Mesendoderm (in vitro differentiated cells): ENCODE data around the gene LRRIQ4.
A peak's percentile ranks its signal among the peaks of the same experiment; 100 is the strongest.

Source experiments
- DNase-seq: peaks from one replicate; pipeline ENCODE4 v3.0.0; 2013
- H2AK5ac ChIP-seq: 2 replicates; pipeline ENCODE4 v1.6.1; 2013; ENCODE audit warnings: low read length, inconsistent platforms
- H2BK120ac ChIP-seq: 2 replicates; pipeline ENCODE4 v1.6.1; 2013; ENCODE audit warnings: low read depth, mild to moderate bottlenecking, low read length, moderate library complexity, mixed read lengths
- H2BK15ac ChIP-seq: replicated peaks from 2 replicates; pipeline ENCODE4 v1.6.1; 2013; ENCODE audit warnings: low read depth, mild to moderate bottlenecking, moderate library complexity
- H2BK5ac ChIP-seq: 2 replicates; pipeline ENCODE4 v1.6.1; 2013; ENCODE audit warnings: low read length, inconsistent platforms
- H3K18ac ChIP-seq: 2 replicates; pipeline ENCODE4 v1.6.1; 2013; ENCODE audit warnings: mild to moderate bottlenecking, low read length, mixed read lengths
- H3K23ac ChIP-seq: one replicate; pipeline ENCODE4 v1.6.1; 2013; ENCODE audit warnings: low read length
- H3K27ac ChIP-seq: 2 replicates; pipeline ENCODE4 v1.5.1; 2013; ENCODE audit warnings: low read depth, mild to moderate bottlenecking, inconsistent platforms, low read length, moderate library complexity
- H3K27me3 ChIP-seq: 2 replicates; pipeline ENCODE4 v1.6.1; 2013; ENCODE audit warnings: low read length, control low read depth, mild to moderate bottlenecking, inconsistent platforms; ENCODE audit not compliant: insufficient read depth, poor library complexity
- H3K36me3 ChIP-seq: 2 replicates; pipeline ENCODE4 v1.6.1; 2013; ENCODE audit warnings: low read length, inconsistent platforms; ENCODE audit not compliant: control insufficient read depth, insufficient read depth
- H3K4ac ChIP-seq: one replicate; pipeline ENCODE4 v1.6.1; 2013; ENCODE audit warnings: low read depth, mild to moderate bottlenecking, low read length, moderate library complexity
- H3K4me1 ChIP-seq: 2 replicates; pipeline ENCODE4 v1.6.1; 2013; ENCODE audit warnings: low read depth, low read length, inconsistent platforms; ENCODE audit not compliant: control insufficient read depth
- H3K4me2 ChIP-seq: 2 replicates; pipeline ENCODE4 v1.6.1; 2013; ENCODE audit warnings: low read length
- H3K4me3 ChIP-seq: 2 replicates; pipeline ENCODE4 v1.5.1; 2013; ENCODE audit warnings: mild to moderate bottlenecking, low read length
- H3K56ac ChIP-seq: one replicate; pipeline ENCODE4 v1.6.1; 2013; ENCODE audit warnings: low read length
- H3K79me1 ChIP-seq: 2 replicates; pipeline ENCODE4 v1.6.1; 2013; ENCODE audit warnings: low read length, inconsistent platforms
- H3K79me2 ChIP-seq: 2 replicates; pipeline ENCODE4 v1.6.1; 2013; ENCODE audit warnings: mild to moderate bottlenecking, low read length; ENCODE audit not compliant: control insufficient read depth, insufficient read depth
- H3K9ac ChIP-seq: 2 replicates; pipeline ENCODE4 v1.6.1; 2013; ENCODE audit warnings: low read length, inconsistent platforms
- H4K5ac ChIP-seq: one replicate; pipeline ENCODE4 v1.6.1; 2013; ENCODE audit warnings: low read length
- H4K8ac ChIP-seq: one replicate; pipeline ENCODE4 v1.6.1; 2013; ENCODE audit warnings: low read depth, mild to moderate bottlenecking, control low read depth, low read length, moderate library complexity
- WGBS: extraction: QIAGEN DNeasy Blood & Tissue Kit; methylation state at CpG from one replicate; pipeline ENCODE4 v1.1.7; 2013; ENCODE audit warnings: low lambda C conversion rate, missing lambda C conversion rate; ENCODE audit not compliant: insufficient coverage; ENCODE audit errors: extremely low coverage; 5-methylcytosine and 5-hydroxymethylcytosine counted together

The LRRIQ4 gene

GRCh38 chr3:169813278-169813677 is 608 bp downstream of the LRRIQ4 start:
- no peak overlapping the region for H2BK5ac ChIP-seq
- no peak overlapping the region for H3K18ac ChIP-seq
- H4K8ac ChIP-seq, result no peak overlapping the region
- H3K36me3 ChIP-seq, result no peaks in the 10 kb centered on the region
- H4K5ac ChIP-seq, result no peak overlapping the region
- no CpG with 5 or more reads among the region's 8 CpGs for WGBS
- no peak overlapping the region for H3K4ac ChIP-seq
- H3K4me3 ChIP-seq, result no peak overlapping the region
- H3K9ac ChIP-seq, result peak overlapping the region; percentile 40
- no peak overlapping the region for H3K4me2 ChIP-seq
- DNase-seq, result no peak
- no peaks in the 10 kb centered on the region for H3K27me3 ChIP-seq
- H3K4me1 ChIP-seq, result no peaks in the 10 kb centered on the region
- no peak overlapping the region for H2BK120ac ChIP-seq
- H2BK15ac ChIP-seq, result no peak overlapping the region
- no peak overlapping the region for H3K27ac ChIP-seq
- no peak overlapping the region for H3K23ac ChIP-seq
- no peak overlapping the region for H2AK5ac ChIP-seq
- peak overlapping the region; percentile 54 for H3K56ac ChIP-seq
- H3K79me1 ChIP-seq, result no peaks in the 10 kb centered on the region
- H3K79me2 ChIP-seq, result no peaks in the 10 kb centered on the region

GRCh38 chr3:169813757-169814517 is 1.3 kb downstream of the LRRIQ4 start:
- no peak overlapping the region for H2BK15ac ChIP-seq
- H4K8ac ChIP-seq, result no peak overlapping the region
- no peak overlapping the region for H3K4me3 ChIP-seq
- no peaks in the 10 kb centered on the region for H3K36me3 ChIP-seq
- no peaks in the 10 kb centered on the region for H3K4me1 ChIP-seq
- H3K4ac ChIP-seq, result no peak overlapping the region
- no peak overlapping the region for H2AK5ac ChIP-seq
- no peak overlapping the region for H2BK120ac ChIP-seq
- no peak overlapping the region for H2BK5ac ChIP-seq
- no CpG with 5 or more reads among the region's 27 CpGs for WGBS
- H3K4me2 ChIP-seq, result no peak overlapping the region
- H4K5ac ChIP-seq, result no peak overlapping the region
- no peaks in the 10 kb centered on the region for H3K79me2 ChIP-seq
- peak; percentile 80 for DNase-seq
- H3K18ac ChIP-seq, result no peak overlapping the region
- H3K27me3 ChIP-seq, result no peaks in the 10 kb centered on the region
- H3K79me1 ChIP-seq, result no peaks in the 10 kb centered on the region
- H3K23ac ChIP-seq, result no peak overlapping the region
- no peak overlapping the region for H3K56ac ChIP-seq
- no peak overlapping the region for H3K9ac ChIP-seq
- no peak overlapping the region for H3K27ac ChIP-seq

GRCh38 chr3:169815590-169816150 is 3.0 kb downstream of the LRRIQ4 start:
- no CpG with 5 or more reads among the region's 4 CpGs for WGBS
- Histone ChIP-seq H3K18ac (no peak overlapping the region), H3K4me3 (no peak overlapping the region), H3K23ac (no peak overlapping the region), H3K4me1 (no peaks in the 10 kb centered on the region), H2BK5ac (no peak overlapping the region), H3K4ac (no peak overlapping the region), H3K56ac (no peak overlapping the region), H2BK15ac (no peak overlapping the region), H3K27ac (no peak overlapping the region), H3K9ac (no peak overlapping the region), H3K4me2 (no peak overlapping the region), H4K8ac (no peak overlapping the region), H4K5ac (no peak overlapping the region), H3K36me3 (no peaks in the 10 kb centered on the region), H2BK120ac (no peak overlapping the region), H3K79me1 (no peaks in the 10 kb centered on the region), H2AK5ac (no peak overlapping the region), H3K27me3 (no peaks in the 10 kb centered on the region), H3K79me2 (no peaks in the 10 kb centered on the region)
- no peak for DNase-seq

GRCh38 chr3:169818316-169818715 is 5.6 kb downstream of the LRRIQ4 start:
- Histone ChIP-seq H2AK5ac (no peak overlapping the region), H3K23ac (no peak overlapping the region), H3K27me3 (no peaks in the 10 kb centered on the region), H3K9ac (no peak overlapping the region), H2BK120ac (no peak overlapping the region), H3K4me2 (no peak overlapping the region), H4K8ac (no peak overlapping the region), H3K18ac (no peak overlapping the region), H3K4me1 (no peaks in the 10 kb centered on the region), H2BK15ac (no peak overlapping the region), H3K4me3 (no peak overlapping the region), H3K56ac (no peak overlapping the region), H3K36me3 (no peaks in the 10 kb centered on the region), H4K5ac (no peak overlapping the region), H3K79me2 (no peaks in the 10 kb centered on the region), H3K27ac (no peak overlapping the region), H2BK5ac (no peak overlapping the region), H3K79me1 (no peaks in the 10 kb centered on the region), H3K4ac (no peak overlapping the region)
- no peak for DNase-seq
- WGBS, result no CpG with 5 or more reads among the region's 2 CpGs

GRCh38 chr3:169822091-169822490 is 9.4 kb downstream of the LRRIQ4 start:
- H2AK5ac ChIP-seq, result no peak overlapping the region
- H3K27me3 ChIP-seq, result no peaks in the 10 kb centered on the region
- no peak for DNase-seq
- no peak overlapping the region for H4K8ac ChIP-seq
- WGBS, result no CpG with 5 or more reads among the region's 15 CpGs
- no peaks in the 10 kb centered on the region for H3K79me1 ChIP-seq
- no peak overlapping the region for H2BK5ac ChIP-seq
- no peaks in the 10 kb centered on the region for H3K4me1 ChIP-seq
- no peak overlapping the region for H4K5ac ChIP-seq
- H3K56ac ChIP-seq, result no peak overlapping the region
- no peak overlapping the region for H2BK120ac ChIP-seq
- no peak overlapping the region for H3K4me2 ChIP-seq
- no peaks in the 10 kb centered on the region for H3K36me3 ChIP-seq
- no peak overlapping the region for H3K4me3 ChIP-seq
- no peak overlapping the region for H3K27ac ChIP-seq
- H3K4ac ChIP-seq, result no peak overlapping the region
- no peaks in the 10 kb centered on the region for H3K79me2 ChIP-seq
- no peak overlapping the region for H2BK15ac ChIP-seq
- H3K18ac ChIP-seq, result no peak overlapping the region
- no peak overlapping the region for H3K23ac ChIP-seq
- no peak overlapping the region for H3K9ac ChIP-seq

- Histone ChIP-seq H4K8ac (no peak overlapping the region), H3K56ac (no peak overlapping the region)
- WGBS, result no CpG with 5 or more reads among the region's 20 CpGs
Observed at GRCh38 chr3:169822540-169822939, 9.9 kb downstream of the LRRIQ4 start.

More at GRCh38 chr3:169822540-169822939, 9.9 kb downstream of the LRRIQ4 start:
- H3K4me3 ChIP-seq, result no peak overlapping the region
- no peak overlapping the region for H3K18ac ChIP-seq
- H2BK5ac ChIP-seq, result no peak overlapping the region
- no peak overlapping the region for H3K4ac ChIP-seq
- DNase-seq, result no peak
- H3K4me1 ChIP-seq, result no peaks in the 10 kb centered on the region
- H2BK120ac ChIP-seq, result no peak overlapping the region
- H3K27me3 ChIP-seq, result no peaks in the 10 kb centered on the region
- H4K5ac ChIP-seq, result no peak overlapping the region
- H3K79me2 ChIP-seq, result no peaks in the 10 kb centered on the region
- H3K27ac ChIP-seq, result no peak overlapping the region
- no peak overlapping the region for H2BK15ac ChIP-seq
- no peak overlapping the region for H3K23ac ChIP-seq
- H3K79me1 ChIP-seq, result no peaks in the 10 kb centered on the region
- H3K36me3 ChIP-seq, result no peaks in the 10 kb centered on the region
- no peak overlapping the region for H3K9ac ChIP-seq
- H2AK5ac ChIP-seq, result no peak overlapping the region
- no peak overlapping the region for H3K4me2 ChIP-seq
